ENCODE measurements around the gene MRPL32.

DNA sequence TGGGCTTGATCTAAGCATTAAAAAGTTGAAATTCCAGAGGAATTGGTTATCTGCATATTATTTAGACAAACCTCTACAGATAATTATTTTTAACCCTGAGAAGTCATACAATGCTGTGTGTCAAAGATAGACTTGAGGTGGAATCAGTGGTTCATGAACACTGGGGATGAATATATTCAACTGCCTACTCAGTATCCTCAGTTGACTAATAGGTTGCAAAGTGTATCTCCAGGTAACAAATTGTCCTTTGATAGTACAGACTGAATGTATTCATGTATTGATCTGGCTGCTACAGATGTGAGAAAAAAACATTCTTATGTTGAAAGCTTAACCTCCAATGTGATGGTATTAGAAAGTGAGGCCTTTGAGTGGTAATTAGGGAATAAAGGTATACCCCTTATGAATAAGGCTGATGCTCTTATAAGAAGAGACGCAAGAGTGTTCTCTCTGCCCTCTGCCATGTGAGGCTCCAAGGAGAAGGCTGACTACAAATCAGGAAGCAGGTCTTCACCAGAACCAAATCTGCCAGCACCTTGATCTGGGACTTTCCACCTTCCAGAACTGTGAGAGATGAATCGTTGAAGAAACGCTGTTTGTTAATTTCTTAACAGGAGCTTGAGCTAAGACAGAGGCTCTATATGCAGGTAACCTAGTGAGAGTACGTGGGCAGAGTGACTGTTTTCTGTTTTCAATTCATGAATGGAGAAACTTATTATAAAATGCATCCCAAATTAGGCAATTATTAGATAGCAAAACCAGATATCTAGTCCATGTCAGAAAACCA is 7.5 kb downstream of the MRPL32 start:
- TF ChIP-seq POLR2A (IDR thresholded peaks at IDR 0.05): no peak
- TF ChIP-seq POLR2AphosphoS5 (IDR thresholded peaks at IDR 0.05): no peak
- TF ChIP-seq, protein P1, sequence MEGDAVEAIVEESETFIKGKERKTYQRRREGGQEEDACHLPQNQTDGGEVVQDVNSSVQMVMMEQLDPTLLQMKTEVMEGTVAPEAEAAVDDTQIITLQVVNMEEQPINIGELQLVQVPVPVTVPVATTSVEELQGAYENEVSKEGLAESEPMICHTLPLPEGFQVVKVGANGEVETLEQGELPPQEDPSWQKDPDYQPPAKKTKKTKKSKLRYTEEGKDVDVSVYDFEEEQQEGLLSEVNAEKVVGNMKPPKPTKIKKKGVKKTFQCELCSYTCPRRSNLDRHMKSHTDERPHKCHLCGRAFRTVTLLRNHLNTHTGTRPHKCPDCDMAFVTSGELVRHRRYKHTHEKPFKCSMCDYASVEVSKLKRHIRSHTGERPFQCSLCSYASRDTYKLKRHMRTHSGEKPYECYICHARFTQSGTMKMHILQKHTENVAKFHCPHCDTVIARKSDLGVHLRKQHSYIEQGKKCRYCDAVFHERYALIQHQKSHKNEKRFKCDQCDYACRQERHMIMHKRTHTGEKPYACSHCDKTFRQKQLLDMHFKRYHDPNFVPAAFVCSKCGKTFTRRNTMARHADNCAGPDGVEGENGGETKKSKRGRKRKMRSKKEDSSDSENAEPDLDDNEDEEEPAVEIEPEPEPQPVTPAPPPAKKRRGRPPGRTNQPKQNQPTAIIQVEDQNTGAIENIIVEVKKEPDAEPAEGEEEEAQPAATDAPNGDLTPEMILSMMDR (IDR thresholded peaks at IDR 0.05): no peak
